ENCODE measurements around the gene CNST.

DNA sequence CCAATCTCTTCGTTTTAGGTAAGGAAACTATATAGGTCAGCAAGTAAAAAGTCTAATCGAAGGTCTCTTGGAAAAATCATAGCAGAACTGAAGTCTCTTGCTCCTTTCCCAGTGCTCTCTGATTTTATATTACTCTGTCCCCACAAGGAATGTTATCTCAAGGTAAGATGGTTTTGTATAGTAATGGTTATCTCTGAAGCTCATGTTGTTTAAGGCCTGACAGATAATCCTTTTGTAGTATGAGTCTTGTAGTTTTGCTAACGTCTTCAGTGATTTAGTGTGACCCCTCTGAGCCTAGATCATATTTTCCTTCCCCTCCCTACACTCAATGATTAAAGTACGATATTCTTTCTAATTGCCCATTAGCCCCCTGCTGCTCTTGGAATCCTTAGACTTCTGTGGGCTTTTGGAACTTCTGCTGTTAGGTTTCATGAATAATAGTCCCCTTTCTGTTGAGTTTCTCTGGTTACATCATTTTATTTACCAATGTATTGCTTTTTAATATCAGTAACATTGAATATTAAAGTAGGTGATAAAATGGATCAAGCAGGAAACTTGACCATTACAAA, 52.1 kb downstream of the CNST start:
- no peak for TF ChIP-seq POLR2AphosphoS5 (IDR thresholded peaks at IDR 0.05; ENCODE audit: low read depth, low read length)
- no peak for TF ChIP-seq POLR2A (IDR thresholded peaks at IDR 0.05; ENCODE audit: low read depth, low read length)
- no peak for TF ChIP-seq TAF1 (IDR thresholded peaks at IDR 0.05; ENCODE audit: borderline replicate concordance, low read depth, low read length)
